Measurements from ENCODE around the gene THSD4.

GRCh38 chr15:71496336-71496955, 381.2 kb downstream of the THSD4 start:
- no peak for TF ChIP-seq CTCF (IDR thresholded peaks at IDR 0.05)
- TF ChIP-seq POLR2A (IDR thresholded peaks at IDR 0.05): no peak
- no peak for TF ChIP-seq POLR2AphosphoS5 (IDR thresholded peaks at IDR 0.05; ENCODE audit: insufficient read depth in 1 of 2, low read depth in 1 of 2)
